GM12864 (cell line): ENCODE data around the gene FYTTD1.

ENCODE experiments used
- DNase-seq: peaks from one replicate; pipeline ENCODE4 v3.0.0-alpha.2; 2011; ENCODE audit warnings: low read depth
- H3K4me3 ChIP-seq: 2 replicates; pipeline ENCODE4 v1.5.1; 2011; ENCODE audit warnings: mild to moderate bottlenecking, low read depth, low read length, control low read depth
- CTCF ChIP-seq: IDR thresholded peaks from 2 replicates; pipeline ENCODE4 v1.5.1; 2011; ENCODE audit warnings: low read depth, mild to moderate bottlenecking, moderate library complexity, low read length, control low read depth, inconsistent platforms; ENCODE audit errors: missing control alignments

The FYTTD1 gene

DNA sequence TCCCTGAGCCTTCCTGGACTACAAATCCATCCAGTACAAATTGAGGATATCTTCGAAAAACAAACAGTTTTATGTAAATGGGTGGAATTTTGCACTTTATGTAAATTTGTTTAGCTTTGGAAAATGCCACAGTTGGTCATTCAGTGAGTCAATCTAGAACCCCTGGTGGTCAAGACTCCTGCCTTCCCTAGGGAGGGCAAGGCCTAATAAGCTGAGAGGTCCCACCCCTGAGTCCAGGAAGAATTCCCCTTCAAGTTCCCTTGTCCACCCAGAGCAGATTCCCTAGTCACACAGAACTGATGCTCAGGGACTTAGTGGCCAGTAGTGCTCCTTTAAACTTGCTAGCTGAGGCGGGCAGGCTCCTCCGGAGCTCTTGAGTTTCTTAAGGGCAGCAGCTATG is 6.9 kb upstream of the FYTTD1 start:
- DNase-seq, result no peak
- no peak overlapping the region for H3K4me3 ChIP-seq
- TF ChIP-seq CTCF, result no peak

GRCh38 chr3:197746209-197746608 is 3.5 kb upstream of the FYTTD1 start:
- TF ChIP-seq CTCF, result no peak
- DNase-seq, result no peak
- no peak overlapping the region for H3K4me3 ChIP-seq

GRCh38 chr3:197746801-197747237 is 2.9 kb upstream of the FYTTD1 start:
- no peak for DNase-seq
- no peak for TF ChIP-seq CTCF
- H3K4me3 ChIP-seq, result no peak overlapping the region

GRCh38 chr3:197748597-197749314 is 927 bp upstream of the FYTTD1 start:
- no peak for TF ChIP-seq CTCF
- DNase-seq, result no peak
- peak overlapping the region; percentile 80 for H3K4me3 ChIP-seq

DNA sequence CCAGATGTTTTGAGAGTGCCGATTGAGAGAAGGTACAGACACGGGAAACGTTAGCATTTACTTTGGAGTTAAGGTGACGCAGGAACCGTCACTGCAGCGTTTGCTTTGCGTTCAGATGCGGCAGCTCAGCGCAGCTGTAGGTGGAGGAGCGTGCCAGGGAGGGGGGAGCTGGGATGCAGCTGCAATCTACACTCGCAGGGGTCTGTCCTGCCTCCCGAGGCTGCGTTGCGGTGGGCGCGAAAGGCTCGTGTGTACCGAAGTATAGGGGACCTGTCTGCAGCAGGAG is 425 bp upstream of the FYTTD1 start:
- H3K4me3 ChIP-seq, result peak overlapping the region; percentile 80
- DNase-seq, result peak; percentile 46
- no peak for TF ChIP-seq CTCF

DNA sequence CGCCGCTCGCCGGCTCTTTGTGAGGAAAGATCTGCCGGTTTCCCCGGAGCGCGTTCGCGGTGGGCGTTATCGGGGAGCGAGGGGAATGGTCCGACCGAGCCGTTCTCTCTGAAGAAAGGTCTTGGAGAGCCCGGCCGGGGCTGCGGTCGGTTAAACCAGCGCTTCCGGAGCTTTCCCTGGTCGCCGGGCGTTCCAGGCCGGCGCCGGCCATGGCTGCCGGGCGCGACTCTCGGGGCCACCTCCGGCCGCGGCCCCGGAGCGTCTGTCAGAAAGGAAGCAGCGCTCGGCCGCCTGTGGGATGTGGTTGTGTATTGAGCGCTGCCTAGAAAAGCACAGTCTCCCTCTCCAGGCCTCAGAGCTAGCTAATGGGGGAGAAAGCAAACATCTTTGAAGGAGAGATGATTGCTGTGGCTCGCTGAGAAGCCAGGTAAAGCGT is 731 bp downstream of the FYTTD1 start:
- TF ChIP-seq CTCF, result no peak
- H3K4me3 ChIP-seq, result peak overlapping the region; percentile 80
- peak; percentile 53 for DNase-seq

DNA sequence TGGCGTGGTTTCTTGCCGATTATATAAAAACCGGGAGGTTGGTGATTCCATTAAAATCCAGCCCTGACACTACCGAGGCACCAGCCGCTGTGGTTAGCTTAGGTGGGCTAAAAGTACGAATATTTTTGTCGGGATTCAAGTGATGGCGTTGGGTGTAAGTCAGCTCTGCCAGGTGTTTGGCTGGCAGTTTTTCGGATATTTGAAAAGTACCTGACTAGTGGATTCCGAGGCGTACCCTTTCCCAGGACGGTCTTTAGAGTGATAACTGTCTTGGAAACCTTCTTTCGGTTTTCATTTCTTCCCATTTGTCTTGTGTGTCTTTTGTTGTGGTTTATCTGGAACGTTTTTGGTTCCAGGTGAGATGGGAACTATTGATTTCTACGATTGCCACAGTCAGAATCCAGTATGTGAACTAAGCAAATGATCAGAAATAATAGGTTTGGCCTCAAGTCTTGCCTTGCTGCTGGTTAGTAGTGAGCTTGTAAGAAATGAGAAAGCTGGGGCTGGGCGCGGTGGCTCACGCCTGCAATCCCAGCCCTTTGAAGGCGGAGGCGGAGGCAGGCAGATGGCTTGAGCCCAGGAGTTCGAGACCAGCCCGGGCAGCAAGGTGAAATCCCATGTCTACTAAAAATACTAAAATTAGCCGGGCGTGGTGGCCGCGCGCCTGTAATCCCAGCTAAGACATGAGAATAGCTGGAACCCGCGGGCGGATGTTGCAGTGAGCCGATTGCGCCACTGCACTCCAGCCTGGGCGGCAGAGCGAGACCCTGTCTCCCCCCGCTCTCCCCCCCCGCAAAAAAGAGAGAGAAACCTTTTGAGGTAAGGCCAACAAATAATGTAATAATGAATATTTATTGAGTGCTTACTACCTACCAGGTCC is 1.4 kb downstream of the FYTTD1 start:
- DNase-seq, result no peak
- TF ChIP-seq CTCF, result no peak
- H3K4me3 ChIP-seq, result peak overlapping the region; percentile 80
